ENCODE data around the gene PRDM11. TPM values are rescaled to one million over a fixed set of nuclear protein-coding genes. Genes with fewer than 3 reads are reported as not detected.
"Not testable (repeated sequence)": the region's sequence is repeated elsewhere in the genome, so short reads cannot be mapped to it uniquely, and the experiment has no call there.

Gene PRDM11
- total RNA-seq, 2 experiments from 2014 or later: 0.61 to 0.94 TPM

DNA sequence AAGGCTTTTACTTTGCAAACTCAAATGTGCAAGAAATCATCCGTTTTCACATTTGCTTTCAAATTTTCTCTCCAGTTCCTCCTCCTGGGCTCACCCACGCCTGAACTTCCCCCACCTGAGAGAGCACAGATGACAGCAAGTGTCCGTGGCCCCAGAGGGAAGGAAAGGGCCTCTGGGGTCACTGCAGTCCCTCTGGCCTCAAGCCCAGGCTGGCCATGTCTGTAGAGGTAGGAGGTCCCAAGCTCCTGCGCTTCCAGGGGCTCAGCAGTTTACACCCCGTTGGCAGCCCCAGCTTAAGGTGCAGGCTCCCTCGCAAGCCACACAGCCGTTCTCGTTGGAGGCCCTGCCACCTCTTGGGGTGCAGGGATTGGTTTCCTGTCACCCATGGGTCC, 40.5 kb upstream of the PRDM11 start:
- Mint-ChIP-seq H3K4me3 (no peak overlapping the region), H3K9me3 (ENCODE audit: low read depth) (no peaks in the 10 kb centered on the region), H3K36me3 (ENCODE audit: low read depth) (no peaks in the 10 kb centered on the region), H3K27ac (no peak overlapping the region), H3K27me3 (no peaks in the 10 kb centered on the region), H3K4me1 (peaks cover 15% of the 10 kb centered on the region)
- intact Hi-C loops (cut with DNase I, micrococcal nuclease): loop anchor here in 1 of 2 experiments (1.0 kb wide), 1 partner anchor 179 kb away; no protein-coding TSS in a partner anchor
- DNase-seq (no peak), ATAC-seq (no peak)
- ChIA-PET CTCF (interaction anchor here (0.6 to 20.4 kb wide), 11 partner anchors 9 to 819 kb away, joined by 3 to 798 read pairs (median 3); partner anchors contain the start of gene TP53I11), POLR2A (no interaction called here)

- H3K27ac Mint-ChIP-seq: no peak overlapping the region
- H3K27me3 Mint-ChIP-seq: no peaks in the 10 kb centered on the region
- H3K9me3 Mint-ChIP-seq (ENCODE audit: low read depth): no peaks in the 10 kb centered on the region
- ATAC-seq (no peak), DNase-seq (no peak)
- ChIA-PET CTCF (interaction anchor here (0.6 to 20.4 kb wide), 5 partner anchors 11 to 819 kb away, joined by 3 to 798 read pairs (median 4); no protein-coding TSS in a partner anchor), POLR2A (no interaction called here)
- H3K36me3 Mint-ChIP-seq (ENCODE audit: low read depth): no peaks in the 10 kb centered on the region
- intact Hi-C loops (cut with DNase I, micrococcal nuclease): no loop called here
- H3K4me1 Mint-ChIP-seq: peaks cover 13% of the 10 kb centered on the region
- H3K4me3 Mint-ChIP-seq: no peak overlapping the region
Observed at GRCh38 chr11:45106440-45106839, 40.0 kb upstream of the PRDM11 start.

DNA sequence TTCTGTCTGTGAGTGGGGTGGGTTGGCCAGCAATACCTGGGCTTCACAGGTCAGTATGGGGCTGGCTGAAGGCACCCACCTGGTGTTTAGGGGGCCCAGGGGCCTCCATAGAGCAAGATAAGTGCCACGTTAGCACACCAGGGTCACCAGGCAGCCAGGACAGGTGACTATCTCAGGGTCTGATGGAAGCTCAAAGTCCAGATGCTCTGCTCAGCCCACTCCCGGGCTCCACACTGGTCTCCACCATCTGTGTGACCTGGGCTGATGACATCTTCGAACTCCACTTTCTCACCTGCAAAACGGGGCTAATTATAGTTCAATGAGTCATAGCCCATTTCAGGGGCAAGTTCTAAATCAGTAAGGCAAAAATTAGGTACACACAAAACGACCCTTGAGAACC, 39.4 kb upstream of the PRDM11 start:
- Mint-ChIP-seq H3K27ac (no peak overlapping the region), H3K4me1 (peaks cover 13% of the 10 kb centered on the region), H3K9me3 (ENCODE audit: low read depth) (no peaks in the 10 kb centered on the region), H3K27me3 (no peaks in the 10 kb centered on the region), H3K4me3 (no peak overlapping the region), H3K36me3 (ENCODE audit: low read depth) (no peaks in the 10 kb centered on the region)
- ChIA-PET POLR2A (no interaction called here), CTCF (interaction anchor here (1.0 to 20.4 kb wide), 4 partner anchors 10 to 233 kb away, joined by 3 to 798 read pairs (median 4); no protein-coding TSS in a partner anchor)
- DNase-seq: no peak
- intact Hi-C loops (cut with DNase I, micrococcal nuclease): no loop called here
- no peak for ATAC-seq

DNA sequence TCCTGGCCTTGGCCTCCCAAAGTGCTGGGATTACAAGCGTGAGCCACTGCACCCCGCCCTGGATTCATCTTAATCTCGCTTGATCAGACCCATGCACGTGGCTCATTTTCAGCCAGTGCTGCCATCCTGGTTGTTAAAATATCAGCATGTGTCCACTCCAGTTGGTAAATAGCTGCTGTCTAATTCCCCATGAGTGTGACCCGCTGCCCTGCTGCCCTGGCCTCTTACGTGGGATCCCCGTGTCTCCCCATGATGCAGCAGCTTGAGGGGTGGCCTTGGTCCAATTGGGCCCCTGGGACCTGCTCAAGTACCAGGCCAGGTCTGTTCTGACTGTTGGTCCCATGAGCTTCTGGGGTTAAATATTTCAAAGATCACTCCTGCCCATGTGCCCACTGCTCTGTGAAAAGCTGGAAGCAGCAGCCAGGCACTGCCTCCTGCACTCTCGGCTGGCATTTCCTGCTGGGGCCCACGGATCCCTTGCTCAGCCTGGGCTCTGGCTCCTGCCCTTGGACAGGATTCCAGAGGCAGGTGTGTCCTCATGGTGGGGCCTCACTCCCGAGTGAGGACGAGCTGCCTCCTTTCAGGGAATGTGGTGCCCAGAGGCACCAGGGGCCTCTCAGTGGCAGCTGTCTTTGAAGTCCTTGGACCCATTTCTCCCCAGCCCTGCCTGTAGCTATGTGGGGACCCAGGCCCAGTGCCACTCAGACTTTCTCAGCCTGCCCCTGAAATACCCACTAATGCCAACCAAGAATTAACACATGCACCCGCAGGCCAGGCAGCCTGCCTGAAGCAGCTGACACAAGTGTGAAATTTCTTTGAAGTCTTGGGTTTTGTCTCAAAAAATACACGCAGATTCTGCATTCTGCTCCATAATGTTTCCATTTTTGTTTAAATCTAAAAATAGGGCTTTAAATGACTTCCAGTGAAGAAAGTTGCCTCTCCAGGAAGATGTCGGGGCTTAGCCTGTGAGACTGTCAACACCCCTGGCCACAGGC, 38.1 kb upstream of the PRDM11 start:
- H3K4me3 Mint-ChIP-seq: no peak overlapping the region
- H3K27me3 Mint-ChIP-seq: peaks cover 11% of the 10 kb centered on the region
- DNase-seq (no peak), ATAC-seq (no peak)
- no peaks in the 10 kb centered on the region for H3K36me3 Mint-ChIP-seq (ENCODE audit: low read depth)
- ChIA-PET POLR2A (interaction anchor here (0.6 kb wide), 1 partner anchor 181 kb away, joined by 3 read pairs; no protein-coding TSS in a partner anchor), CTCF (interaction anchor here (0.6 to 20.4 kb wide), 15 partner anchors 12 to 821 kb away, joined by 3 to 798 read pairs (median 3); no protein-coding TSS in a partner anchor)
- intact Hi-C loops (cut with DNase I, micrococcal nuclease): no loop called here
- no peaks in the 10 kb centered on the region for H3K4me1 Mint-ChIP-seq
- no peak overlapping the region for H3K27ac Mint-ChIP-seq
- H3K9me3 Mint-ChIP-seq (ENCODE audit: low read depth): no peaks in the 10 kb centered on the region

DNA sequence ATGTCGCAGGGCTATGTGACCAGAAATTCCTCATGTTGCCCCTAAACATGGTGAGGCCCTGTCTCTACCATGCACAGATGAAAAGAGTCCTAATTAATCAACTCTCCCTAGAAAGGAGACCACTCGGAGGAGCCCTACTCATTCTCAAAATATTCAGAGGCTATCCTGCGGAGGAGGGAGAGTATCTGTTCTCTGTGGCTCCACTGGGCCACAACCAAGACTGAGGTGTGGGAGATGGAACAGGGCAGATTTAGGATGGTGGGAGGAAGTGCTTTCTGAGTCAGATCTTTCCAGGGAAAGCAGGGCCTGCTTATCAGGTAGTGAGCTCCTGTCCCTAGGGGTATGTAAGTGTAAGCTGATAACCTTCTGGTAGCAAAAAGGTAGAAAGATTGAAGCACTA, 37.0 kb upstream of the PRDM11 start:
- Mint-ChIP-seq H3K4me1 (no peaks in the 10 kb centered on the region), H3K36me3 (ENCODE audit: low read depth) (no peaks in the 10 kb centered on the region)

DNA sequence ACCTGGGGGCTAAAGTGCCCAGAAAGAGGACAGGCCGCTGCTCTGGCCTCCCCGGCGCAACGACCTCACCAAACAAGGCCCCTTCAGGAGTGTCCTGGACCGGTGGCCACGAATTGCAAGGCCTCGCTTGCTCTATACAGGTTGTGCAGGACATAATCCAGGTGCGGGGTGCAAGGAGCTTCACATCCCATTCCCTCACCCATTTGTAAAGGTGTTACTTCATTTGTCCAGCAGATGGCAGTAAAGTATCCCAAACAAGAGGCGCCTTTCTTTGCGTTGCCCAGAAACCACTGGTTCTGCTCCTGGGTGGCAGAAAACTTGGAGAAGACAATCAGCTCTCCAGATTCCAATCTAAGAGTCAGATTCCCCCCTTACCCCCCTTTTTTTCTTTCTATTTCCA, 35.9 kb upstream of the PRDM11 start:
- ATAC-seq (peak; percentile 49), DNase-seq (peak; percentile 36)
- ChIA-PET POLR2A (no interaction called here), CTCF (interaction anchor here (0.5 to 20.4 kb wide), 47 partner anchors 8 to 859 kb away, joined by 3 to 798 read pairs (median 4); no protein-coding TSS in a partner anchor)
- intact Hi-C loops (cut with DNase I, micrococcal nuclease): loop anchor here (1.0 to 5.0 kb wide), 4 partner anchors 72 to 222 kb away; no protein-coding TSS in a partner anchor
- Mint-ChIP-seq H3K27me3 (peaks cover 21% of the 10 kb centered on the region), H3K9me3 (ENCODE audit: low read depth) (no peaks in the 10 kb centered on the region), H3K27ac (no peak overlapping the region), H3K4me3 (no peak overlapping the region), H3K4me1 (no peaks in the 10 kb centered on the region), H3K36me3 (ENCODE audit: low read depth) (no peaks in the 10 kb centered on the region)

More for the DNA sequence above, 37.0 kb upstream of the PRDM11 start:
- Mint-ChIP-seq H3K27ac (no peak overlapping the region), H3K9me3 (ENCODE audit: low read depth) (no peaks in the 10 kb centered on the region), H3K4me3 (no peak overlapping the region), H3K27me3 (peaks cover 17% of the 10 kb centered on the region)
- intact Hi-C loops (cut with DNase I, micrococcal nuclease): no loop called here
- ChIA-PET POLR2A (no interaction called here), CTCF (interaction anchor here (0.7 to 20.4 kb wide), 15 partner anchors 8 to 662 kb away, joined by 3 to 798 read pairs (median 5); no protein-coding TSS in a partner anchor)
- ATAC-seq (no peak), DNase-seq (no peak)

GRCh38 chr11:45113807-45114206, 32.6 kb upstream of the PRDM11 start:
- Mint-ChIP-seq H3K4me1 (no peaks in the 10 kb centered on the region), H3K27me3 (peaks cover 28% of the 10 kb centered on the region), H3K9me3 (ENCODE audit: low read depth) (no peaks in the 10 kb centered on the region), H3K36me3 (ENCODE audit: low read depth) (no peaks in the 10 kb centered on the region), H3K4me3 (no peak overlapping the region), H3K27ac (no peak overlapping the region)
- DNase-seq (no peak), ATAC-seq (no peak)
- POLR2A ChIA-PET: no interaction called here
- intact Hi-C loops (cut with DNase I, micrococcal nuclease): loop anchor here in 1 of 2 experiments (5.0 kb wide), 1 partner anchor 68 kb away; no protein-coding TSS in a partner anchor
- CTCF ChIA-PET: interaction anchor here (1.3 to 2.0 kb wide), 5 partner anchors 11 to 220 kb away, joined by 3 to 10 read pairs (median 4); no protein-coding TSS in a partner anchor

DNA sequence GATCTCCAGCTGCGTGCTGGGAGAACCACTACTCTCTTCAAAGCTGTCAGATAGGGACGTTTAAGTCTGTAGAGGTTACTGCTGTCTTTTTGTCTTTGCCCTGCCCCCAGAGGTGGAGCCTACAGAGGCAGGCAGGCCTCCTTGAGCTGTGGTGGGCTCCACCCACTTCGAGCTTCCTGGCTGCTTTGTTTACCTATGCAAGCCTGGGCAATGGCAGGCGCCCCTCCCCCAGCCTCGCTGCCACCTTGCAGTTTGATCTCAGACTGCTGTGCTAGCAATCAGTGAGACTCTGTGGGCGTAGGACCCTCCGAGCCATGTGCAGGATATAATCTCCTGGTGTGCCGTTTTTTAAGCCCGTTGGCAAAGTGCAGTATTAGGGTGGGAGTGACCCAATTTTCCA, 18.6 kb upstream of the PRDM11 start:
- DNase-seq; H3K4me3 Mint-ChIP-seq; CTCF ChIA-PET; H3K9me3 Mint-ChIP-seq (ENCODE audit: low read depth); H3K36me3 Mint-ChIP-seq (ENCODE audit: low read depth); H3K4me1 Mint-ChIP-seq; intact Hi-C loops (cut with DNase I, micrococcal nuclease); POLR2A ChIA-PET; H3K27ac Mint-ChIP-seq; ATAC-seq: not testable (repeated sequence)
- H3K27me3 Mint-ChIP-seq: peaks cover 16% of the 10 kb centered on the region

DNA sequence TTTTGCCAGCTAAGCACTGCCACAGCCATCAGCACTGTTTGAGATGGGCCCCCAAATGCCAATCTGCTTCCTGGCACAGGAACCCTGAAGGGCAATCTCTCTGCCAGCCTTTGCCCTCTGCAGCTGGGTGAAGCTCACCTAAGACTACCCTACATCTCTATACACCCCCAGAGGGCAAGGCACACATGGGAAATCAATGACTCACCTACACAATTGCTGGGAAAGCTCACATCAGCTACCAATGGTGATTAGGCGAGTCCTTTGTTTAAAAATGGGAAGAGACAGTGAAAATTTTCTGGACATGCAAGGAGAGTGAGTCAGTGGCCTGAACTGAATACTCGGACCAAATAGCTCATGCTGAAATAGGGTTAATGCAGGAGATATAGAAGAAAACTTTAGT, 12.6 kb upstream of the PRDM11 start:
- Mint-ChIP-seq H3K4me1 (no peaks in the 10 kb centered on the region), H3K4me3 (no peak overlapping the region), H3K9me3 (ENCODE audit: low read depth) (no peaks in the 10 kb centered on the region), H3K27ac (no peak overlapping the region), H3K27me3 (peaks cover 30% of the 10 kb centered on the region), H3K36me3 (ENCODE audit: low read depth) (no peaks in the 10 kb centered on the region)
- POLR2A ChIA-PET: interaction anchor here (0.5 to 0.7 kb wide), 2 partner anchors 79 to 138 kb away, joined by 3 to 7 read pairs; no protein-coding TSS in a partner anchor
- ATAC-seq (no peak), DNase-seq (no peak)
- CTCF ChIA-PET: interaction anchor here (2.3 kb wide), 1 partner anchor 30 kb away, joined by 7 read pairs; no protein-coding TSS in a partner anchor
- intact Hi-C loops (cut with DNase I, micrococcal nuclease): no loop called here

GRCh38 chr11:45141171-45141570, 5.3 kb upstream of the PRDM11 start:
- ChIA-PET CTCF (interaction anchor here (1.2 kb wide), 1 partner anchor 205 kb away, joined by 3 read pairs; no protein-coding TSS in a partner anchor), POLR2A (no interaction called here)
- DNase-seq (peak; percentile 33), ATAC-seq (peak; percentile 72)
- Mint-ChIP-seq H3K4me3 (no peak overlapping the region), H3K36me3 (ENCODE audit: low read depth) (no peaks in the 10 kb centered on the region), H3K4me1 (peaks cover 6% of the 10 kb centered on the region), H3K9me3 (ENCODE audit: low read depth) (no peaks in the 10 kb centered on the region), H3K27ac (no peak overlapping the region), H3K27me3 (peaks cover 19% of the 10 kb centered on the region)
- intact Hi-C loops (cut with DNase I, micrococcal nuclease): loop anchor here in 1 of 2 experiments (10.0 kb wide), 1 partner anchor 524 kb away; the partner anchor contains the start of gene CHST1

GRCh38 chr11:45141631-45142030, 4.8 kb upstream of the PRDM11 start:
- H3K4me3 Mint-ChIP-seq: no peak overlapping the region
- ChIA-PET CTCF (interaction anchor here (0.8 kb wide), 1 partner anchor 18 kb away, joined by 5 read pairs; no protein-coding TSS in a partner anchor), POLR2A (no interaction called here)
- no peaks in the 10 kb centered on the region for H3K9me3 Mint-ChIP-seq (ENCODE audit: low read depth)
- H3K27ac Mint-ChIP-seq: no peak overlapping the region
- no peaks in the 10 kb centered on the region for H3K36me3 Mint-ChIP-seq (ENCODE audit: low read depth)
- intact Hi-C loops (cut with DNase I, micrococcal nuclease): loop anchor here in 1 of 2 experiments (10.0 kb wide), 1 partner anchor 523 kb away; the partner anchor contains the start of gene CHST1
- DNase-seq: no peak
- peaks cover 6% of the 10 kb centered on the region for H3K4me1 Mint-ChIP-seq
- ATAC-seq: no peak
- peaks cover 19% of the 10 kb centered on the region for H3K27me3 Mint-ChIP-seq
